Panc1 (cell line): Measurements from ENCODE around the gene SYT1. TPM values are rescaled to one million over a fixed set of nuclear protein-coding genes. Genes with fewer than 3 reads are reported as not detected.

ENCODE experiments used
- ATAC-seq: fragments of 200-7000 bp; cut with Tn5 transposase; 2 replicates; pipeline ENCODE4 v1.9.1; 2020; ENCODE audit warnings: mild to moderate bottlenecking, moderate library complexity
- BruUV-seq: library from RNA; stranded (reverse); fragments of 400-500 nt; replicated peaks from 2 replicates; lab custom pipeline; 2021; lab: Mats Ljungman, UMichigan
- CTCF ChIA-PET: fragments of 300-600 bp; sonication (Branson Sonifier 250); formaldehyde crosslinking; loops from one replicate; lab custom pipeline; 2022; ENCODE audit warnings: antibody characterized with exemption; lab: Charles Lee
- POLR2A ChIA-PET: fragments of 300-600 bp; sonication (Branson Sonifier 250); formaldehyde crosslinking; loops from one replicate; lab custom pipeline; 2022; ENCODE audit warnings: antibody characterized with exemption; lab: Charles Lee
- DNase-seq: peaks from one replicate; pipeline ENCODE4 v3.0.0-alpha.2; 2010; ENCODE audit warnings: low read depth, low spot score
- H3K27ac ChIP-seq: 2 replicates; pipeline ENCODE4 v1.5.1; 2011; ENCODE audit warnings: mild to moderate bottlenecking, low read length, inconsistent platforms
- H3K27me3 ChIP-seq: fragments of 200-500 bp; sonication (Bioruptor generic); 2 replicates; pipeline ENCODE4 v1.6.0; 2014; ENCODE audit warnings: low read length, inconsistent platforms; ENCODE audit not compliant: control insufficient read depth, insufficient read depth
- H3K36me3 ChIP-seq: fragments of 200-500 bp; sonication (Bioruptor generic); 2 replicates; pipeline ENCODE4 v1.5.1; 2014; ENCODE audit warnings: inconsistent platforms, mild to moderate bottlenecking, low read length, moderate library complexity; ENCODE audit not compliant: control insufficient read depth, insufficient read depth
- H3K4me1 ChIP-seq: 2 replicates; pipeline ENCODE4 v1.5.1; 2011; ENCODE audit warnings: inconsistent platforms, mild to moderate bottlenecking, low read length, moderate library complexity; ENCODE audit not compliant: control insufficient read depth, insufficient read depth
- H3K4me3 ChIP-seq, 2 experiments: 2 replicates each; pipeline ENCODE4 v1.5.1; 2011 to 2012; ENCODE audit warnings: low read depth in 2 of 2, low read length in 2 of 2, mild to moderate bottlenecking in 2 of 2, inconsistent platforms in 1 of 2, moderate library complexity in 1 of 2
- H3K9me3 ChIP-seq: fragments of 200-500 bp; sonication (Bioruptor generic); 2 replicates; pipeline ENCODE4 v1.5.1; 2014; ENCODE audit warnings: low read depth, mild to moderate bottlenecking, inconsistent platforms, low read length, moderate library complexity; ENCODE audit not compliant: control insufficient read depth, insufficient read depth
- CTCF ChIP-seq: fragments of 450-650 bp; IDR thresholded peaks from 2 replicates; pipeline ENCODE4 v1.5.1; 2017; ENCODE audit warnings: mild to moderate bottlenecking
- POLR2AphosphoS5 ChIP-seq: IDR thresholded peaks from 2 replicates; pipeline ENCODE4 v1.6.1; 2012; ENCODE audit warnings: mild to moderate bottlenecking, low read depth, low read length, moderate library complexity
- SIN3A ChIP-seq: IDR thresholded peaks from 2 replicates; pipeline ENCODE4 v1.6.1; 2012; ENCODE audit warnings: low read depth, mild to moderate bottlenecking, low read length, moderate library complexity, borderline replicate concordance; ENCODE audit not compliant: insufficient read depth
- TCF7L2 ChIP-seq: IDR thresholded peaks from 2 replicates; pipeline ENCODE4 v1.6.1; 2011; ENCODE audit warnings: mild to moderate bottlenecking, low read depth, low read length, inconsistent platforms
- in situ Hi-C: cut with HindIII; loops from 2 replicates; pipeline ENCODE4 v1.10.0; 2016; ENCODE audit warnings: low sequenced_read_pairs, low pct_unique_long_range_greater_than_20kb
- intact Hi-C: fragments of 100-400 bp; cut with micrococcal nuclease; formaldehyde crosslinking; loops from one replicate; pipeline ENCODE4 v1.10.0; 2022; ENCODE audit not compliant: unreplicated experiment
- total RNA-seq: library from RNA; stranded (reverse); gene quantifications from one replicate; pipeline ENCODE4 v1.2.1, GENCODE V29; 2021; ENCODE audit not compliant: unreplicated experiment
- TF ChIP-seq, protein P1 (sequence below), 2 experiments: IDR thresholded peaks; 2 replicates each; pipeline ENCODE4 v1.6.1; 2011 to 2012; ENCODE audit warnings: low read depth in 2 of 2, control low read depth in 1 of 2, low read length in 1 of 2, mild to moderate bottlenecking in 1 of 2, moderate library complexity in 1 of 2; ENCODE audit not compliant: insufficient read depth in 1 of 2

The SYT1 gene
- total RNA-seq, 1 experiment from 2014 or later = 3.0 TPM

GRCh38 chr12:79296133-79296532 lies 431.6 kb downstream of the SYT1 start:
- intact Hi-C loops (no loop called here), in situ Hi-C loops (no loop called here)
- Histone ChIP-seq H3K27me3 (no peaks in the 10 kb centered on the region), H3K36me3 (no peaks in the 10 kb centered on the region), H3K27ac (no peak overlapping the region), H3K9me3 (no peaks in the 10 kb centered on the region), H3K4me3 (no peak overlapping the region), H3K4me1 (no peaks in the 10 kb centered on the region)
- ATAC-seq (no peak), DNase-seq (no peak)
- no peak for TF ChIP-seq TCF7L2
- TF ChIP-seq CTCF = no peak
- ChIA-PET CTCF (no interaction called here), POLR2A (no interaction called here)
- no TSS peak for BruUV-seq

GRCh38 chr12:79296871-79297270 lies 432.3 kb downstream of the SYT1 start:
- ChIA-PET POLR2A (no interaction called here), CTCF (no interaction called here)
- H3K4me1 ChIP-seq = no peaks in the 10 kb centered on the region
- H3K4me3 ChIP-seq = no peak overlapping the region
- no peaks in the 10 kb centered on the region for H3K36me3 ChIP-seq
- no TSS peak for BruUV-seq
- DNase-seq = no peak
- no peak for ATAC-seq
- no peak overlapping the region for H3K27ac ChIP-seq
- TF ChIP-seq CTCF (no peak), POLR2AphosphoS5 (no peak), SIN3A (no peak), TCF7L2 (no peak)
- TF ChIP-seq, protein P1, sequence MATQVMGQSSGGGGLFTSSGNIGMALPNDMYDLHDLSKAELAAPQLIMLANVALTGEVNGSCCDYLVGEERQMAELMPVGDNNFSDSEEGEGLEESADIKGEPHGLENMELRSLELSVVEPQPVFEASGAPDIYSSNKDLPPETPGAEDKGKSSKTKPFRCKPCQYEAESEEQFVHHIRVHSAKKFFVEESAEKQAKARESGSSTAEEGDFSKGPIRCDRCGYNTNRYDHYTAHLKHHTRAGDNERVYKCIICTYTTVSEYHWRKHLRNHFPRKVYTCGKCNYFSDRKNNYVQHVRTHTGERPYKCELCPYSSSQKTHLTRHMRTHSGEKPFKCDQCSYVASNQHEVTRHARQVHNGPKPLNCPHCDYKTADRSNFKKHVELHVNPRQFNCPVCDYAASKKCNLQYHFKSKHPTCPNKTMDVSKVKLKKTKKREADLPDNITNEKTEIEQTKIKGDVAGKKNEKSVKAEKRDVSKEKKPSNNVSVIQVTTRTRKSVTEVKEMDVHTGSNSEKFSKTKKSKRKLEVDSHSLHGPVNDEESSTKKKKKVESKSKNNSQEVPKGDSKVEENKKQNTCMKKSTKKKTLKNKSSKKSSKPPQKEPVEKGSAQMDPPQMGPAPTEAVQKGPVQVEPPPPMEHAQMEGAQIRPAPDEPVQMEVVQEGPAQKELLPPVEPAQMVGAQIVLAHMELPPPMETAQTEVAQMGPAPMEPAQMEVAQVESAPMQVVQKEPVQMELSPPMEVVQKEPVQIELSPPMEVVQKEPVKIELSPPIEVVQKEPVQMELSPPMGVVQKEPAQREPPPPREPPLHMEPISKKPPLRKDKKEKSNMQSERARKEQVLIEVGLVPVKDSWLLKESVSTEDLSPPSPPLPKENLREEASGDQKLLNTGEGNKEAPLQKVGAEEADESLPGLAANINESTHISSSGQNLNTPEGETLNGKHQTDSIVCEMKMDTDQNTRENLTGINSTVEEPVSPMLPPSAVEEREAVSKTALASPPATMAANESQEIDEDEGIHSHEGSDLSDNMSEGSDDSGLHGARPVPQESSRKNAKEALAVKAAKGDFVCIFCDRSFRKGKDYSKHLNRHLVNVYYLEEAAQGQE (IDR thresholded peaks at IDR 0.05; ENCODE audit: insufficient read depth in 1 of 2, low read depth in 2 of 2, low read length in 1 of 2) = no peak
- no peaks in the 10 kb centered on the region for H3K27me3 ChIP-seq
- intact Hi-C loops = no loop called here
- no peaks in the 10 kb centered on the region for H3K9me3 ChIP-seq
- in situ Hi-C loops = no loop called here

- DNase-seq (no peak), ATAC-seq (no peak)
- Histone ChIP-seq H3K4me1 (no peaks in the 10 kb centered on the region), H3K4me3 (no peak overlapping the region), H3K27ac (no peak overlapping the region), H3K9me3 (no peaks in the 10 kb centered on the region), H3K36me3 (no peaks in the 10 kb centered on the region), H3K27me3 (no peaks in the 10 kb centered on the region)
- TF ChIP-seq SIN3A (no peak), POLR2AphosphoS5 (no peak), CTCF (no peak), TCF7L2 (no peak)
- TF ChIP-seq, protein P1 (IDR thresholded peaks at IDR 0.05; ENCODE audit: insufficient read depth in 1 of 2, low read depth in 2 of 2, low read length in 1 of 2) = no peak
- intact Hi-C loops = no loop called here
- ChIA-PET POLR2A (no interaction called here), CTCF (no interaction called here)
- BruUV-seq = no TSS peak
- in situ Hi-C loops = no loop called here
These were observed 433.9 kb downstream of the SYT1 start for GRCh38 chr12:79298506-79298905.
